GM20000 (cell line): Measurements from ENCODE around the gene PXDN.

Experiments
- DNase-seq: peaks from one replicate; pipeline ENCODE4 v3.0.0; 2012; ENCODE audit warnings: low spot score
- CTCF ChIP-seq: IDR thresholded peaks from 2 replicates; pipeline ENCODE4 v1.5.1; 2012; ENCODE audit warnings: mild to moderate bottlenecking, control low read depth; ENCODE audit errors: extremely low read depth, missing control alignments

Gene PXDN

GRCh38 chr2:1672738-1673137, 71.6 kb downstream of the PXDN start:
- DNase-seq, result no peak

DNA sequence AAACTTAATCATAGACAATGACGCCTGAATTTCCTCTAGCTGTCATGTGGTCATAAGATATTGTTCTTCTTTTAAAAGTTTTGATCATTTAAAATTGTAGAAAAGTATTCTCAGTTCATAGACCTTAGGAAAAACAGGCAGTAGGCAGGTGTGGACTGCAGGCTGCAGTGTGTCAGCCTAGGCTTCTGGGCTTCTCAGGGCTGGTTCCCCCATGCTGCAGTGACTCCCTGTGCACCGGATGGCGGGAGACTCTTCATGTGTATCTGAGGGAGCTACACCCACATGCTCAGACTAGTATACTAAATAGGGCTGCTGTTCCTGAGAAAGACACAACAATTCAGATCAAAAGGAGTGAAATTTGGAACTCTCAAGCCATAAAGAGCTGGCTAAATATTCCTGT, 72.4 kb downstream of the PXDN start:
- no peak for DNase-seq
- TF ChIP-seq CTCF, result no peak

More at GRCh38 chr2:1672738-1673137, 71.6 kb downstream of the PXDN start:
- no peak for TF ChIP-seq CTCF

- no peak for TF ChIP-seq CTCF
- no peak for DNase-seq
These were observed 73.7 kb downstream of the PXDN start for GRCh38 chr2:1670636-1671035.

DNA sequence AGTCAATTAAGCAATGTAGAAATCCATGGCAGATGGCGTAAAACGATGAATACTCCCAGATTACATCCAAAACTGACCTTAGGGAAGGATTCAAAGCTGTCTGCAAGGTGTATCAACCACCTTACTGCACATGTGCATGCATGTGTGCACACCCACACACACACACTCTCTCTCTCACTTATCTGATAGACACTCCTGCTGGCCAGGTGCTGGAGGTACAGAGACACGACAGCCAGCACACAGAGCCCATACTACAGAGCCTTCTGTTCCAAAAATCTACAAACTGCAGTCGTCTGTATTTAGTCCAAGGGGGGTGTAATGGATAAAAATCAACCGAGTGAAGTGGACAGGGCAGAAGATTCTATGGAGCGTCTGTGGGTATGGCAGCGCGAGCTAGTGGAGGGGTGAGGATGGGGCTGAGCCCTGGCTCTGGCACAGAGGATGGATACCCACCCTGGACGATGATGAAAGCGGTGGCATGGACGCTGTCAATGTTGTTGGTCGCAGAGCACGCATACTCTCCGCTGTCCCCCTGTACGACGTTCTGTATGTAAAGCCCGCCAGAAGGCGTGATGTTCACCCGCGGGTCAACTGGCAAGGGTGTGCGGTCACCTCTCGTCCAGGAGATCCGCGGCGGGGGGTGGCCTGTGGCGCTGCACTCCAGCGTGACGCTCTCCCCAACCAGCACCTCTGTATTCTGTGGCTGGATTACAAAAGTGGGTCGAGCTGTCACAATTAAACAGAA, 78.4 kb downstream of the PXDN start:
- no peak for TF ChIP-seq CTCF
- no peak for DNase-seq

DNA sequence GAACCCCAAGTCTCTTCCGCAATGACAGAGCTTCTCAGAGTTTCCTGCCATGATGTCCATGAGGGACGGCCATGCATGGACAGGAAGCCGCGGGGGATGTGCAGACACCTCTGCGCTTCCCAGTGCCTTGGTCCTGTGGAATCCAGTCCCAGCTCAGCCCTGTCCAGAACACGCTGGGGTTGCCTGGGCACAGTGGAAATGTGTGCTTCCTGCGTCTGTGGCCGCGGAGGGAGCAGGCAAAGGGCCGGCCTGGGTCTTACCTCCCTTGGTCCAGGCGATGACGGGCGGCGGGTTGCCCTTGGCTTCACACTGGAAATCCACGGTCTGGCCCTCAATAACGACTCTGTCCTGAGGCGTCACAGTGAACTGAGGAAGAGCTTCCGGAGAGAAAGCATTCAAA, 79.6 kb downstream of the PXDN start:
- DNase-seq, result no peak
- no peak for TF ChIP-seq CTCF

DNA sequence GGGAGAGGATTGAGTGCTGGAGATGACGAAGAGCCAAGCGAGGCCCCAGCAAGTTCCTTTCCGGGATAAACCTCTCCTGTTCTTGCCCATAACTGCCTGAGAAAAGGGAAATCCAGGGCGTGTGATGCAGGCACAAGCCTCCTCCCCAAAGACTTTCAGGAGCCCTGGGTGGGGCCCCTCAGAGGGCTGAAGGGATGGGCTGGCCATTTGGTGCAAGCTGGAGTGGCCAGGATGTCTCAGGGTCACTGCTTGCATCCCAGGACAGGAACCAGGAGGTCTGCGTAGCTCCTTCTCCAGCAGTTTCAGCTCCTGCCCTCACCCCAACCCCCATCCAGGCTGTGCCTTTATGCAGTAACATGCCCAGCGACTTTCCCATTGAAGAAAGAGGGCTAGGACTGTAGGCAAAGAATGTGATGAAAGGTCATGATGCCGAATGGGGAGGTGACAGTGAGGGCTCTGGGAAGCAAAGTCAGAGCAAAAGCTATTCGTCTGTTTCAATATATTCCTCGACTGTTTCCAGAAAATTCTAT, 80.2 kb downstream of the PXDN start:
- no peak for DNase-seq
- no peak for TF ChIP-seq CTCF

GRCh38 chr2:1663621-1664020, 80.7 kb downstream of the PXDN start:
- no peak for TF ChIP-seq CTCF
- no peak for DNase-seq
